HepG2 (cell line): ENCODE data around the gene HSF4. TPM values are rescaled to one million over a fixed set of nuclear protein-coding genes. Genes with fewer than 3 reads are reported as not detected.

ENCODE experiments used
- CC2D1A ChIP-seq: sonication (generic); formaldehyde crosslinking; IDR thresholded peaks from 2 replicates; pipeline ENCODE4 v1.8.1; 2023; ENCODE audit warnings: mild to moderate bottlenecking, missing genetic modification reagents
- DRAP1 ChIP-seq: IDR thresholded peaks from 2 replicates; pipeline ENCODE4 v1.6.1; 2016; ENCODE audit warnings: missing genetic modification reagents, missing compliant biosample characterization
- FIP1L1 ChIP-seq: fragments of 200-400 bp; formaldehyde crosslinking; IDR thresholded peaks from 2 replicates; pipeline ENCODE4 v1.6.1; 2018; ENCODE audit warnings: low read depth, mild to moderate bottlenecking, low read length, moderate library complexity, borderline replicate concordance; ENCODE audit not compliant: insufficient read depth
- HOXD1 ChIP-seq: sonication (generic); formaldehyde crosslinking; IDR thresholded peaks from 2 replicates; pipeline ENCODE4 v1.5.0; 2020; ENCODE audit warnings: missing genetic modification reagents
- JDP2 ChIP-seq: sonication (generic); formaldehyde crosslinking; IDR thresholded peaks from 2 replicates; pipeline ENCODE4 v1.8.1; 2022; ENCODE audit warnings: missing genetic modification reagents, borderline replicate concordance
- MED13 ChIP-seq: sonication (generic); formaldehyde crosslinking; IDR thresholded peaks from 2 replicates; pipeline ENCODE4 v1.5.0; 2020; ENCODE audit warnings: missing genetic modification reagents
- NPAS2 ChIP-seq: sonication (generic); formaldehyde crosslinking; IDR thresholded peaks from 2 replicates; pipeline ENCODE4 v1.8.0; 2022; ENCODE audit warnings: mild to moderate bottlenecking, missing genetic modification reagents, borderline replicate concordance
- POLR2AphosphoS5 ChIP-seq: IDR thresholded peaks from 2 replicates; pipeline ENCODE4 v1.6.1; 2012; ENCODE audit warnings: low read depth, low read length
- SIN3A ChIP-seq: IDR thresholded peaks from 2 replicates; pipeline ENCODE4 v1.6.1; 2011; ENCODE audit warnings: low read depth, mild to moderate bottlenecking, control low read depth, low read length, borderline replicate concordance
- TMF1 ChIP-seq: sonication (generic); formaldehyde crosslinking; IDR thresholded peaks from 2 replicates; pipeline ENCODE4 v1.8.1; 2022; ENCODE audit warnings: low read depth, missing genetic modification reagents
- ZBTB14 ChIP-seq: sonication (generic); formaldehyde crosslinking; IDR thresholded peaks from 2 replicates; pipeline ENCODE4 v1.4.0; 2020; ENCODE audit warnings: missing genetic modification reagents
- ZFP41 ChIP-seq: sonication (generic); formaldehyde crosslinking; IDR thresholded peaks from 2 replicates; pipeline ENCODE4 v1.4.0; 2020; ENCODE audit warnings: mild to moderate bottlenecking, missing genetic modification reagents, borderline replicate concordance
- ZNF263 ChIP-seq: sonication (generic); formaldehyde crosslinking; IDR thresholded peaks from 2 replicates; pipeline ENCODE4 v1.4.0; 2020; ENCODE audit warnings: missing genetic modification reagents
- ZNF275 ChIP-seq: sonication (generic); formaldehyde crosslinking; IDR thresholded peaks from 2 replicates; pipeline ENCODE4 v1.8.0; 2022; ENCODE audit warnings: missing genetic modification reagents, mild to moderate bottlenecking, inconsistent platforms, borderline replicate concordance
- ZNF740 ChIP-seq: sonication (generic); formaldehyde crosslinking; IDR thresholded peaks from 2 replicates; pipeline ENCODE4 v1.4.0; 2020; ENCODE audit warnings: missing genetic modification reagents
- ZNF749 ChIP-seq: sonication (generic); formaldehyde crosslinking; IDR thresholded peaks from 2 replicates; pipeline ENCODE4 v1.8.0; 2022; ENCODE audit warnings: mild to moderate bottlenecking, missing genetic modification reagents, moderate library complexity, borderline replicate concordance
- polyA plus RNA-seq, 8 experiments: library from polyadenylated mRNA; depleted of rRNA in 3 of 8; stranded (reverse) in 7 of 8; unstranded in 1 of 8; fragments of >200 nt; fragmentation: Illumina TruSeq in 4 of 8; extraction: Trizol in 4 of 8; gene quantifications; 2 replicates each; pipeline versions ENCODE4 v1.2.1 to v1.2.3, GENCODE V29; 2011 to 2016; ENCODE audit warnings: low read depth in 4 of 8, missing spikeins in 1 of 8, mixed read lengths in 1 of 8; ENCODE audit not compliant: insufficient read depth in 1 of 8
- total RNA-seq, 5 experiments: library from RNA; depleted of rRNA; stranded (reverse); fragments of >200 nt; fragmentation: Illumina TruSeq; extraction: Trizol; gene quantifications; 2 replicates each; pipeline ENCODE4 v1.2.3, GENCODE V29; 2016; ENCODE audit warnings: low read depth in 1 of 5
- TF ChIP-seq, protein P1 (sequence below): sonication (generic); formaldehyde crosslinking; IDR thresholded peaks from 2 replicates; pipeline ENCODE4 v1.4.0; 2020; ENCODE audit warnings: missing genetic modification reagents, borderline replicate concordance
- TF ChIP-seq, protein P2 (sequence below): sonication (generic); formaldehyde crosslinking; IDR thresholded peaks from 2 replicates; pipeline ENCODE4 v1.9.0; 2022; ENCODE audit warnings: low read depth, missing genetic modification reagents

Gene HSF4
- total and polyA plus RNA-seq, 2 of the 13 experiments (the other 11 are each of a cell fraction or from before 2014, with no cell fraction given): 3.5 to 16.9 TPM

DNA sequence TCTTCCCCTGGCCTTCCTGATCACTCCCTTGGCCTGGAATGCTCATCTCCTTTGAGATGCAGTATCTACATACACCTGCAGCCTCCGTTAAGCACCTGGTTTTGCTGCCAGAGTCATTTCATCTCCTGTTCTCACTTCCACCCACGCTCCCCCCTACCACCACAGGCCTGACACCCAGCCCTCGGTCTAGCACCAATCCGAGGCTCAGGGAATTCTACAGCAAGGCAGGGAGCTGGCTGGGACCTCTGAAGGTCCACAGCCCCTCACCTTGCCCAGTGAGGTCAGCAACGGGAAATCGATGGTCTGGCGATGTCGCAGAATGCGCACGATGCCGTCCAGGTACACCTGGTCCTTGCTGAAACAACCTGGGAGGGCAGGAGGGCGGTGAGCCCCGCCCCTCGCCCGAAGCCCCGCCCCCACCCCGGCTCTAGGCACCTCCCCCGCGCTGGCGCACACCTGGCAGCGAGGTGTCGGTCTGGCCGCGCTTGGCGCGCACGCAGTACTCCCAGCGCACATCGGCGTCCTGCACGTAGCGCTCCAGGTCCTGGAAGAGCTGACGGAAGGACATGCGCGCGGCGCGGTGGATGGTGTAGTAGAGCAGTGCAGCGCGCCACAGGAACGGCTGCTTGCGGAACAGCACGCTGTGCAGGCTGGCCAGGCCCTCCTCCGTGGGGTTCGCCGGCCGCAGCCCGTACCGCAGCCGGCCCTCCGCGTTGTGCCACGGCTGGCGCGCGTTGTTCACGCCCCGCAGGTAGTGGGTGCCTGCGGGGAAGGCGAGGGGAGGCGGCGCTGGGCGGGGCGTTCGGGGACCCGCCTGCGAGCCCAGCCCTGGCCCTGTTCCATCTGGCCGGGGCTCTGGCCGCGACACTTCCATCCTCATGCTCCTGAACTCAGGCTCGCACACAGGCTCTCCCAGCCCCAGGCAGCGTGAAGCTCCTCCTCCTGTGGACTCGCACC is 13.5 kb downstream of the HSF4 start (continued):
- TF ChIP-seq, protein P1, sequence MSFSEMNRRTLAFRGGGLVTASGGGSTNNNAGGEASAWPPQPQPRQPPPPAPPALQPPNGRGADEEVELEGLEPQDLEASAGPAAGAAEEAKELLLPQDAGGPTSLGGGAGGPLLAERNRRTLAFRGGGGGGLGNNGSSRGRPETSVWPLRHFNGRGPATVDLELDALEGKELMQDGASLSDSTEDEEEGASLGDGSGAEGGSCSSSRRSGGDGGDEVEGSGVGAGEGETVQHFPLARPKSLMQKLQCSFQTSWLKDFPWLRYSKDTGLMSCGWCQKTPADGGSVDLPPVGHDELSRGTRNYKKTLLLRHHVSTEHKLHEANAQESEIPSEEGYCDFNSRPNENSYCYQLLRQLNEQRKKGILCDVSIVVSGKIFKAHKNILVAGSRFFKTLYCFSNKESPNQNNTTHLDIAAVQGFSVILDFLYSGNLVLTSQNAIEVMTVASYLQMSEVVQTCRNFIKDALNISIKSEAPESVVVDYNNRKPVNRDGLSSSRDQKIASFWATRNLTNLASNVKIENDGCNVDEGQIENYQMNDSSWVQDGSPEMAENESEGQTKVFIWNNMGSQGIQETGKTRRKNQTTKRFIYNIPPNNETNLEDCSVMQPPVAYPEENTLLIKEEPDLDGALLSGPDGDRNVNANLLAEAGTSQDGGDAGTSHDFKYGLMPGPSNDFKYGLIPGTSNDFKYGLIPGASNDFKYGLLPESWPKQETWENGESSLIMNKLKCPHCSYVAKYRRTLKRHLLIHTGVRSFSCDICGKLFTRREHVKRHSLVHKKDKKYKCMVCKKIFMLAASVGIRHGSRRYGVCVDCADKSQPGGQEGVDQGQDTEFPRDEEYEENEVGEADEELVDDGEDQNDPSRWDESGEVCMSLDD (CRISPR knock-in tag): no peak
- peak; percentile 73 for TF ChIP-seq ZBTB14 (CRISPR knock-in tag)
- no peak for TF ChIP-seq SIN3A
- TF ChIP-seq ZNF263 (CRISPR knock-in tag): 0 out of 2 replicates have a peak, but pooled peaks have one; percentile 27
- peak; percentile 55; the same call in 1 of the 2 replicates for TF ChIP-seq POLR2AphosphoS5
- TF ChIP-seq ZFP41 (CRISPR knock-in tag): no peak
- TF ChIP-seq TMF1: peak; percentile 51; the same call in 1 of the 2 replicates
- TF ChIP-seq MED13 (CRISPR knock-in tag): 0 out of 2 replicates have a peak, but pooled peaks have one; percentile 48
- 0 out of 2 replicates have a peak, but pooled peaks have one; percentile 17 for TF ChIP-seq DRAP1
- no peak for TF ChIP-seq ZNF275 (CRISPR knock-in tag)
- no peak for TF ChIP-seq CC2D1A
- no peak; the same call in 1 of the 2 replicates for TF ChIP-seq JDP2 (CRISPR knock-in tag)
- no peak for TF ChIP-seq NPAS2
- TF ChIP-seq ZNF740 (CRISPR knock-in tag): no peak
- TF ChIP-seq ZNF749 (CRISPR knock-in tag): no peak
- TF ChIP-seq, protein P2, sequence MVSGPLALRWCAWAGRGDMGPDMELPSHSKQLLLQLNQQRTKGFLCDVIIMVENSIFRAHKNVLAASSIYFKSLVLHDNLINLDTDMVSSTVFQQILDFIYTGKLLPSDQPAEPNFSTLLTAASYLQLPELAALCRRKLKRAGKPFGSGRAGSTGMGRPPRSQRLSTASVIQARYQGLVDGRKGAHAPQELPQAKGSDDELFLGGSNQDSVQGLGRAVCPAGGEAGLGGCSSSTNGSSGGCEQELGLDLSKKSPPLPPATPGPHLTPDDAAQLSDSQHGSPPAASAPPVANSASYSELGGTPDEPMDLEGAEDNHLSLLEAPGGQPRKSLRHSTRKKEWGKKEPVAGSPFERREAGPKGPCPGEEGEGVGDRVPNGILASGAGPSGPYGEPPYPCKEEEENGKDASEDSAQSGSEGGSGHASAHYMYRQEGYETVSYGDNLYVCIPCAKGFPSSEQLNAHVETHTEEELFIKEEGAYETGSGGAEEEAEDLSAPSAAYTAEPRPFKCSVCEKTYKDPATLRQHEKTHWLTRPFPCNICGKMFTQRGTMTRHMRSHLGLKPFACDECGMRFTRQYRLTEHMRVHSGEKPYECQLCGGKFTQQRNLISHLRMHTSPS: 0 out of 2 replicates have a peak, but pooled peaks have one; percentile 34
- TF ChIP-seq HOXD1 (CRISPR knock-in tag): 0 out of 2 replicates have a peak, but pooled peaks have one; percentile 46
- peak; percentile 43; the same call in 1 of the 2 replicates for TF ChIP-seq FIP1L1
